ENCODE data around the gene TRAPPC10. TPM values are rescaled to one million over a fixed set of nuclear protein-coding genes. Genes with fewer than 3 reads are reported as not detected.
"Not testable (repeated sequence)": the region's sequence is repeated elsewhere in the genome, so short reads cannot be mapped to it uniquely, and the experiment has no call there.

The TRAPPC10 gene
- total and polyA plus RNA-seq, 2 experiments from 2014 or later, result 12.9 to 16.6 TPM

GRCh38 chr21:44098964-44099363, 86.9 kb downstream of the TRAPPC10 start:
- not testable (repeated sequence) for H4K20me1 ChIP-seq (ENCODE audit: insufficient read depth, poor library complexity, severe bottlenecking); H3K36me3 ChIP-seq (replicated peaks; ENCODE audit: insufficient read depth, low read depth); H3K4me2 ChIP-seq; H2AFZ ChIP-seq; H3K79me2 ChIP-seq; H3K9me3 ChIP-seq (ENCODE audit: low read depth); H3K27ac ChIP-seq; DNase-seq (ENCODE audit: low spot score); H3K4me3 ChIP-seq; H3K4me1 ChIP-seq (ENCODE audit: insufficient read depth); H3K27me3 ChIP-seq; H3K9me2 ChIP-seq (replicated peaks; ENCODE audit: insufficient read depth)
- no CpG with 5 or more reads among the region's 13 CpGs for WGBS (ENCODE audit: low lambda C conversion rate, missing lambda C conversion rate)

GRCh38 chr21:44107026-44107501, 95.0 kb downstream of the TRAPPC10 start, which contains the start of gene PWP2:
TSS of gene PWP2 (plus strand) at chr21:44107399. CDS start at chr21:44107417, 18 bp downstream.
- not testable (repeated sequence) for H3K4me3 ChIP-seq; H3K27ac ChIP-seq; H4K20me1 ChIP-seq (ENCODE audit: insufficient read depth, poor library complexity, severe bottlenecking); DNase-seq (ENCODE audit: low spot score); H3K4me1 ChIP-seq (ENCODE audit: insufficient read depth); H3K27me3 ChIP-seq; H3K9me2 ChIP-seq (replicated peaks; ENCODE audit: insufficient read depth); H3K79me2 ChIP-seq; H2AFZ ChIP-seq; H3K36me3 ChIP-seq (replicated peaks; ENCODE audit: insufficient read depth, low read depth); H3K9me3 ChIP-seq (ENCODE audit: low read depth); H3K4me2 ChIP-seq
- no CpG with 5 or more reads among the region's 66 CpGs for WGBS (ENCODE audit: low lambda C conversion rate, missing lambda C conversion rate)

GRCh38 chr21:44107589-44107988, 95.5 kb downstream of the TRAPPC10 start:
- not testable (repeated sequence) for H3K36me3 ChIP-seq (replicated peaks; ENCODE audit: insufficient read depth, low read depth); H3K4me1 ChIP-seq (ENCODE audit: insufficient read depth); H3K27me3 ChIP-seq; H3K9me2 ChIP-seq (replicated peaks; ENCODE audit: insufficient read depth); H3K79me2 ChIP-seq; DNase-seq (ENCODE audit: low spot score); H3K4me3 ChIP-seq; H3K9me3 ChIP-seq (ENCODE audit: low read depth); H3K4me2 ChIP-seq; H4K20me1 ChIP-seq (ENCODE audit: insufficient read depth, poor library complexity, severe bottlenecking); H2AFZ ChIP-seq; H3K27ac ChIP-seq
- WGBS (ENCODE audit: low lambda C conversion rate, missing lambda C conversion rate), result no CpG with 5 or more reads among the region's 31 CpGs

- DNase-seq (ENCODE audit: low spot score); H3K36me3 ChIP-seq (replicated peaks; ENCODE audit: insufficient read depth, low read depth); H3K27me3 ChIP-seq; H3K4me3 ChIP-seq; H3K4me2 ChIP-seq; H3K79me2 ChIP-seq; H2AFZ ChIP-seq; H3K9me2 ChIP-seq (replicated peaks; ENCODE audit: insufficient read depth); H3K9me3 ChIP-seq (ENCODE audit: low read depth); H4K20me1 ChIP-seq (ENCODE audit: insufficient read depth, poor library complexity, severe bottlenecking); H3K4me1 ChIP-seq (ENCODE audit: insufficient read depth); H3K27ac ChIP-seq: not testable (repeated sequence)
- no CpG with 5 or more reads among the region's 33 CpGs for WGBS (ENCODE audit: low lambda C conversion rate, missing lambda C conversion rate)
Observed at GRCh38 chr21:44113702-44114371, 101.7 kb downstream of the TRAPPC10 start.

- not testable (repeated sequence) for H3K79me2 ChIP-seq; H3K9me2 ChIP-seq (replicated peaks; ENCODE audit: insufficient read depth); H3K27me3 ChIP-seq; H3K27ac ChIP-seq; H4K20me1 ChIP-seq (ENCODE audit: insufficient read depth, poor library complexity, severe bottlenecking); H3K4me2 ChIP-seq; H3K4me3 ChIP-seq; H3K36me3 ChIP-seq (replicated peaks; ENCODE audit: insufficient read depth, low read depth); H3K9me3 ChIP-seq (ENCODE audit: low read depth); H3K4me1 ChIP-seq (ENCODE audit: insufficient read depth); H2AFZ ChIP-seq; DNase-seq (ENCODE audit: low spot score)
- WGBS (ENCODE audit: low lambda C conversion rate, missing lambda C conversion rate), result no CpG with 5 or more reads among the region's 10 CpGs
Observed at GRCh38 chr21:44122131-44122530, 110.0 kb downstream of the TRAPPC10 start.

- not testable (repeated sequence) for H3K4me1 ChIP-seq (ENCODE audit: insufficient read depth); DNase-seq (ENCODE audit: low spot score); H3K9me3 ChIP-seq (ENCODE audit: low read depth); H3K4me3 ChIP-seq; H3K36me3 ChIP-seq (replicated peaks; ENCODE audit: insufficient read depth, low read depth); H3K27me3 ChIP-seq; H3K27ac ChIP-seq; H3K9me2 ChIP-seq (replicated peaks; ENCODE audit: insufficient read depth); H3K79me2 ChIP-seq; H3K4me2 ChIP-seq; H4K20me1 ChIP-seq (ENCODE audit: insufficient read depth, poor library complexity, severe bottlenecking); H2AFZ ChIP-seq
- WGBS (ENCODE audit: low lambda C conversion rate, missing lambda C conversion rate), result no CpG with 5 or more reads among the region's 19 CpGs
Observed at GRCh38 chr21:44127827-44128226, 115.7 kb downstream of the TRAPPC10 start.

GRCh38 chr21:44133715-44134057, 121.6 kb downstream of the TRAPPC10 start:
- WGBS (ENCODE audit: low lambda C conversion rate, missing lambda C conversion rate), result no CpG with 5 or more reads among the region's 35 CpGs
- not testable (repeated sequence) for H3K27me3 ChIP-seq; H3K4me3 ChIP-seq; H2AFZ ChIP-seq; H3K9me2 ChIP-seq (replicated peaks; ENCODE audit: insufficient read depth); H3K4me2 ChIP-seq; H3K79me2 ChIP-seq; H3K27ac ChIP-seq; H3K9me3 ChIP-seq (ENCODE audit: low read depth); H3K4me1 ChIP-seq (ENCODE audit: insufficient read depth); DNase-seq (ENCODE audit: low spot score); H4K20me1 ChIP-seq (ENCODE audit: insufficient read depth, poor library complexity, severe bottlenecking); H3K36me3 ChIP-seq (replicated peaks; ENCODE audit: insufficient read depth, low read depth)

DNA sequence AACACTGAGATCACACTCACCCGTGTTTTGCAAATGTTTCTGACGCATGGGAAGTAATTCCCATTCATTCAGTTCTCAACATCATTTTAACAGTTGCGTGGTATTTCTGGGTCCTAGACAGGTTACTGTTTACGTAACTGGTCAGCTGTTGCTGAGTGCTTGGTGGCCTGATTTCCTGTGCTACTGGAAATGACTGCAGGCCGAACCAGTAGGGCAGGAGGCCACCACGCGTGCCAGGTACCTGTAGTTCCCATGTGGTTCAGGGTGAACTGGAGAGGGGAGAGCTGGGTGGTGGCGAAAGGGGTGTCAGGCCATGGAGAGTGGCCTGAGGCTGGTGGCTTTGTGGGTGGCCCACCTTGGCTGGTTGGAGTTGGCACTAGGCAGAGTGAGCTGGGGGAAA, 122.6 kb downstream of the TRAPPC10 start:
- H4K20me1 ChIP-seq (ENCODE audit: insufficient read depth, poor library complexity, severe bottlenecking), result not testable (repeated sequence)

DNA sequence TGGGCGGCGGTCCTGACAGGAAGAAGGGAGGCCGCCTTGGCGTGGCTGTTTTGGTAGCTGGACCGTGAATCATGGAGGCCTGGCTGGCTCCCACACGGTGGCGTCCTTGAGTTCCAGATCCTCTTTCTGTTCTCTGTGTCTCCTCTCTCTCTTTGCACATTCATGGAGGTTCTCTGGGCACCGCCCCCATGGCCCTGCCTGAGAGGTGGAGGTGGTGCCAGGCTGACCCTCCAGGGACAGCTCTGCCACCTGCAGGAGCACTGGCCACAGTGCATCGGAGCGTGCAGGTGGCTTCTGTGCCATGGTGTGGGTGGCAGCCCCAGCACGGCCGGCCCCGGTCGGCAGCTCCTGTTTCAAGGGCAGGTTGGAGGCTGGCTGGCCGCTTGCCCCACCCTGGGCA, 125.9 kb downstream of the TRAPPC10 start:
- no CpG with 5 or more reads among the region's 15 CpGs for WGBS (ENCODE audit: low lambda C conversion rate, missing lambda C conversion rate)
- not testable (repeated sequence) for H3K4me2 ChIP-seq; H3K9me2 ChIP-seq (replicated peaks; ENCODE audit: insufficient read depth); DNase-seq (ENCODE audit: low spot score); H2AFZ ChIP-seq; H3K27me3 ChIP-seq; H3K4me1 ChIP-seq (ENCODE audit: insufficient read depth); H4K20me1 ChIP-seq (ENCODE audit: insufficient read depth, poor library complexity, severe bottlenecking); H3K27ac ChIP-seq; H3K4me3 ChIP-seq; H3K79me2 ChIP-seq; H3K36me3 ChIP-seq (replicated peaks; ENCODE audit: insufficient read depth, low read depth); H3K9me3 ChIP-seq (ENCODE audit: low read depth)

More for the DNA sequence above, 122.6 kb downstream of the TRAPPC10 start:
- not testable (repeated sequence) for H3K36me3 ChIP-seq (replicated peaks; ENCODE audit: insufficient read depth, low read depth); H2AFZ ChIP-seq; H3K27ac ChIP-seq; H3K9me2 ChIP-seq (replicated peaks; ENCODE audit: insufficient read depth); DNase-seq (ENCODE audit: low spot score); H3K4me2 ChIP-seq; H3K9me3 ChIP-seq (ENCODE audit: low read depth); H3K4me3 ChIP-seq; H3K4me1 ChIP-seq (ENCODE audit: insufficient read depth); H3K79me2 ChIP-seq; H3K27me3 ChIP-seq
- no CpG with 5 or more reads among the region's 8 CpGs for WGBS (ENCODE audit: low lambda C conversion rate, missing lambda C conversion rate)

Measured in hepatocyte (in vitro differentiated cells).